Measurements from ENCODE around the gene SREBF1.

SREBF1 gene

GRCh38 chr17:17766744-17767120 is 70.1 kb downstream of the SREBF1 start:
- no peak overlapping the region for H3K4me3 ChIP-seq (ENCODE audit: low read depth, low read length)
- TF ChIP-seq CTCF (IDR thresholded peaks at IDR 0.05; ENCODE audit: control insufficient read depth, extremely low read depth, insufficient read depth) = no peak
- DNase-seq (ENCODE audit: low read depth) = no peak

- H3K4me3 ChIP-seq (ENCODE audit: low read depth, low read length) = no peak overlapping the region
- DNase-seq (ENCODE audit: low read depth) = no peak
- no peak for TF ChIP-seq CTCF (IDR thresholded peaks at IDR 0.05; ENCODE audit: control insufficient read depth, extremely low read depth, insufficient read depth)
These were observed 70.6 kb downstream of the SREBF1 start for GRCh38 chr17:17766077-17766743.

GRCh38 chr17:17765359-17766076 is 71.3 kb downstream of the SREBF1 start:
- H3K4me3 ChIP-seq (ENCODE audit: low read depth, low read length) = no peak overlapping the region
- TF ChIP-seq CTCF (IDR thresholded peaks at IDR 0.05; ENCODE audit: control insufficient read depth, extremely low read depth, insufficient read depth) = no peak
- DNase-seq (ENCODE audit: low read depth) = no peak

GRCh38 chr17:17763734-17764133 is 73.1 kb downstream of the SREBF1 start:
- no peak for TF ChIP-seq CTCF (IDR thresholded peaks at IDR 0.05; ENCODE audit: control insufficient read depth, extremely low read depth, insufficient read depth)
- no peak overlapping the region for H3K4me3 ChIP-seq (ENCODE audit: low read depth, low read length)
- no peak for DNase-seq (ENCODE audit: low read depth)

- no peak for TF ChIP-seq CTCF (IDR thresholded peaks at IDR 0.05; ENCODE audit: control insufficient read depth, extremely low read depth, insufficient read depth)
These were observed 73.7 kb downstream of the SREBF1 start for GRCh38 chr17:17763136-17763535.

GRCh38 chr17:17762744-17763105 is 74.1 kb downstream of the SREBF1 start:
- H3K4me3 ChIP-seq (ENCODE audit: low read depth, low read length) = no peak overlapping the region
- no peak for TF ChIP-seq CTCF (IDR thresholded peaks at IDR 0.05; ENCODE audit: control insufficient read depth, extremely low read depth, insufficient read depth)
- no peak for DNase-seq (ENCODE audit: low read depth)

More at GRCh38 chr17:17763136-17763535, 73.7 kb downstream of the SREBF1 start:
- no peak overlapping the region for H3K4me3 ChIP-seq (ENCODE audit: low read depth, low read length)
- no peak for DNase-seq (ENCODE audit: low read depth)
